Activated naive CD4-positive, alpha-beta T cell treated with anti-CD3 and anti-CD28 coated beads, Interleukin-2, amount 50 U/mL, for 72 hours (primary cell): ENCODE results near the gene RASGRF2. TPM values are rescaled to one million over a fixed set of nuclear protein-coding genes. Genes with fewer than 3 reads are reported as not detected.

Experiments
- ATAC-seq, 2 donors: fragments of 150-1000 bp; cut with Tn5 transposase; 2 replicates each; pipeline ENCODE4 v1.10.0; 2021; ENCODE audit warnings: mild to moderate bottlenecking in 2 of 2, moderate library complexity in 2 of 2
- DNase-seq, 2 donors: peaks; one replicate each; pipeline ENCODE4 v3.0.0; 2021 to 2022; ENCODE audit warnings: low spot score in 2 of 2
- H3K27ac Mint-ChIP-seq, 2 donors: one replicate each; pipeline ENCODE4 v1.8.0; 2022; ENCODE audit warnings: mild to moderate bottlenecking in 2 of 2, mixed read lengths in 2 of 2
- H3K36me3 Mint-ChIP-seq, 2 donors: one replicate each; pipeline ENCODE4 v1.8.0; 2022; ENCODE audit warnings: mixed read lengths in 2 of 2
- H3K9me3 Mint-ChIP-seq, 2 donors: one replicate each; pipeline ENCODE4 v1.8.0; 2022; ENCODE audit warnings: mixed read lengths in 2 of 2
- total RNA-seq, 2 donors: library from RNA; stranded (reverse); gene quantifications; one replicate each; pipeline ENCODE4 v1.2.3, GENCODE V29; 2022

RASGRF2 gene
- total RNA-seq, 2 donors from 2014 or later, result 13.4 to 14.5 TPM

DNA sequence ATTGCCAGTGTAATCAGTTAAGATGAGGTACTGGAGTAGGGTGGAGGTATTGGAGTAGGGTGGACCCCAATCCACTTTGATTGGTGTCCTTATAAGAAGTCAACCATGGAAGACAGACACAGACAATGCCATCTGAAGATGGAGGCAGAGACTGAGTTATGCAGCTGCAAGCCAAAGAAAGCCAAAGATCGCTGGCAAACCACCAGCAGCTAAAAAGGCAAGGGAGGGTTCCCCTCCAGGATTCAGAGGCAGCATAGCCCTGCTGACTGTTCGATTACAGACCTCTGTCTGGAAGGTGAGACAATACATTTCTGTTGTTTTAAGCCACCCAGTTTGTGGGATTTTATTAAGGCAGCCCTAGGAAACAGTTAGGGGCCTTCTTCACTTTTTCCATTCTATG lies 242.5 kb downstream of the RASGRF2 start:
- Mint-ChIP-seq H3K27ac (no peak overlapping the region), H3K36me3 (no peaks in the 10 kb centered on the region), H3K9me3 (no peaks in the 10 kb centered on the region)
- ATAC-seq, result no peak
- no peak for DNase-seq

- H3K36me3 Mint-ChIP-seq, result no peaks in the 10 kb centered on the region
- no peak for ATAC-seq
- DNase-seq, result no peak
- no peaks in the 10 kb centered on the region for H3K9me3 Mint-ChIP-seq
- no peak overlapping the region for H3K27ac Mint-ChIP-seq
These were observed 243.6 kb downstream of the RASGRF2 start for GRCh38 chr5:81203729-81204128.

DNA sequence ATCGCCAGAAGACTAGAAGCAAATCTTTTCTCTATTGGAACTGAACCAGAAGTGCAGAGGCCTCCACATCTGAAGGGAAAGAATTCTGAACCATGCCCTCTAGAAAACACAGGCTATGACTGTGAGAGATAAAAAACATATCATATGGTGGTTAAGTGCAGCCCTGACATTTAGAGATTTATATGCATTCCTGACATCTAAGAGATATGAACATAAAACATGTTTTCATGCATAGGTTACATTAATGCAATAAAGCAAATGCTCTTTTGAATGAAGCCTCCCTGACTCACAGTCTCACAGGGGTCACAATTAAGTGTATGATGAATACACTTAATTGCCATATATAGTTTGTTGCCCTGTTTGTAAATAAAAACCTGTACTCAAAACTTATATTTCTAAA lies 244.0 kb downstream of the RASGRF2 start:
- Mint-ChIP-seq H3K9me3 (no peaks in the 10 kb centered on the region), H3K27ac (no peak overlapping the region), H3K36me3 (no peaks in the 10 kb centered on the region)
- DNase-seq (no peak), ATAC-seq (no peak)

DNA sequence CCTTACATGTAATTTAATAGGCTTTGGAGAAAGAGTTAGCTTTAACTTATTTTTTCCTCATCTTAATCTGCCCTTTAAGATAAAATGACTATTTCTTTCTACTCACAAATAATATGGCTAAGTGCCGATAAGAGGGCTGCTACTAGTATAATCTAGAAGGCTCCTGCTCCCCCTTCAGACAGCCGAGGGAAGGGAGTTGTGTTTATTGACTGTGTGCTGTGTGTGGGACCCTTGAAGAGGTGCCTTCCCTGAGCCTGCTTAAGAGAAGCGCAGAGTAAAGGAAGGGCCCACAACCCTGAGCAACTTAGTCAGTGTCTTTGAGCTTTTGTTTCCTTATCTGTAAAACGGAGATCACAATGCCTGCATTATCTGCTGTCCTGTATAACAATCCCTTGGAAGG lies 244.9 kb downstream of the RASGRF2 start:
- Mint-ChIP-seq H3K36me3 (no peaks in the 10 kb centered on the region), H3K9me3 (no peaks in the 10 kb centered on the region), H3K27ac (no peak overlapping the region)
- ATAC-seq (no peak), DNase-seq (no peak)

GRCh38 chr5:81207009-81207408 lies 246.8 kb downstream of the RASGRF2 start:
- Mint-ChIP-seq H3K9me3 (no peaks in the 10 kb centered on the region), H3K36me3 (no peaks in the 10 kb centered on the region), H3K27ac (no peak overlapping the region)
- ATAC-seq, result no peak
- no peak for DNase-seq

GRCh38 chr5:81208904-81209303 lies 248.7 kb downstream of the RASGRF2 start:
- no peak overlapping the region for H3K27ac Mint-ChIP-seq
- H3K36me3 Mint-ChIP-seq, result no peaks in the 10 kb centered on the region
- no peaks in the 10 kb centered on the region for H3K9me3 Mint-ChIP-seq
- DNase-seq (no peak), ATAC-seq (no peak)

- no peaks in the 10 kb centered on the region for H3K9me3 Mint-ChIP-seq
- ATAC-seq (no peak), DNase-seq (no peak)
- H3K36me3 Mint-ChIP-seq, result no peaks in the 10 kb centered on the region
- peak overlapping the region in 1 of 2 donors; percentile 50 for H3K27ac Mint-ChIP-seq
These were observed 249.2 kb downstream of the RASGRF2 start for GRCh38 chr5:81209386-81209785.

GRCh38 chr5:81209869-81210493 lies 249.8 kb downstream of the RASGRF2 start:
- Mint-ChIP-seq H3K36me3 (no peaks in the 10 kb centered on the region), H3K27ac (peak overlapping the region in 1 of 2 donors; percentile 50), H3K9me3 (no peaks in the 10 kb centered on the region)
- ATAC-seq, result peak; percentile 70 to 85
- no peak for DNase-seq

GRCh38 chr5:81212211-81212751 lies 252.1 kb downstream of the RASGRF2 start:
- Mint-ChIP-seq H3K9me3 (no peaks in the 10 kb centered on the region), H3K36me3 (no peaks in the 10 kb centered on the region), H3K27ac (no peak overlapping the region)
- ATAC-seq, result peak in 1 of 2 donors; percentile 19
- no peak for DNase-seq

- Mint-ChIP-seq H3K9me3 (no peaks in the 10 kb centered on the region), H3K27ac (no peak overlapping the region), H3K36me3 (no peaks in the 10 kb centered on the region)
- DNase-seq (no peak), ATAC-seq (no peak)
These were observed 252.9 kb downstream of the RASGRF2 start for GRCh38 chr5:81213070-81213469.

GRCh38 chr5:81214848-81215247 lies 254.7 kb downstream of the RASGRF2 start:
- ATAC-seq (peak in 1 of 2 donors; percentile 72), DNase-seq (no peak)
- Mint-ChIP-seq H3K36me3 (no peaks in the 10 kb centered on the region), H3K9me3 (no peaks in the 10 kb centered on the region), H3K27ac (no peak overlapping the region)

GRCh38 chr5:81216152-81216551 lies 256.0 kb downstream of the RASGRF2 start:
- no peak for ATAC-seq
- Mint-ChIP-seq H3K9me3 (no peaks in the 10 kb centered on the region), H3K36me3 (no peaks in the 10 kb centered on the region), H3K27ac (no peak overlapping the region)
- no peak for DNase-seq

- no peak overlapping the region for H3K27ac Mint-ChIP-seq
- DNase-seq, result no peak
- ATAC-seq, result no peak
- no peaks in the 10 kb centered on the region for H3K9me3 Mint-ChIP-seq
- H3K36me3 Mint-ChIP-seq, result no peaks in the 10 kb centered on the region
These were observed 259.2 kb downstream of the RASGRF2 start for GRCh38 chr5:81219389-81219788.

DNA sequence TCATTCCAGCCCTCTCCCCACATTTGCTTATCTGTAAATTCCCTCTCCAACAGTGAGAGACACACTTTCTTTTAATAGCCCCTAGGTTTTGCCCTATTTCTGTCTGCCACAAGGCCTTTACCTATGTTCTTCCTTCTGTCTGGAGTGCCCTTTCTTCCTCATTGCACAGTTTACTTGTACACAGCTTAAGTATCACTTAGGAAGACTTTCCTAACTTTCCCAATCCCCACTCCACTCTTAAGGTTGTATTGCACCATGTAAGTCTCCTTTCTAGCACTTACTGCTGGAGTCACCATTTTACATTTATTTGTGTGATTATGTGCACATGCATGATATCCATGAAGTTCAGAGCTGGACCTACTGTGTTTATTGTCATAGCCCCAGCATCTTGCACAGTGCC lies 262.1 kb downstream of the RASGRF2 start:
- peak overlapping the region in 1 of 2 donors; percentile 8 for H3K27ac Mint-ChIP-seq
- DNase-seq (no peak), ATAC-seq (no peak)
- no peaks in the 10 kb centered on the region for H3K36me3 Mint-ChIP-seq
- H3K9me3 Mint-ChIP-seq, result no peaks in the 10 kb centered on the region

- no peak for ATAC-seq
- Mint-ChIP-seq H3K27ac (peak overlapping the region in 1 of 2 donors; percentile 13), H3K9me3 (no peaks in the 10 kb centered on the region), H3K36me3 (no peaks in the 10 kb centered on the region)
- DNase-seq, result no peak
These were observed 265.3 kb downstream of the RASGRF2 start for GRCh38 chr5:81225463-81225862.

DNA sequence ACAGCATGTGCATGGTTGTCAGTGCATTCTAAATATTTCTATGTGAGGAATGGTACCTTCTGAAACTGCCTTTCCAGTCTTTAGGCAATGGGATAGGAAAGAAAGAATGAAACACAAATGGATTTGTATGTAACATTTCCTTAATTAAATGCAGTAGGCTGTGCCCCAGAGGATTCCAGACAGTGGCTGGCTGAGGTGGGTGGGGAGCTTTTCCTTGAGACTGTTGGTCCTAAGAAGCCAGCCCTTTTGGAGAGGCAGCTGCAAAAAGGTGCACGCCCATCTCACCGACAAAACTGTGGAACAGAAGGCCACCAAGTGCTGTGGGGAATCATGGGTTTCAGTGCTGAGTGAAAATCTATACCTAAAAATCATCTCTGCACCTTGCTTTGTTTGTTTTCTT lies 266.1 kb downstream of the RASGRF2 start:
- Mint-ChIP-seq H3K27ac (no peak overlapping the region), H3K36me3 (no peaks in the 10 kb centered on the region), H3K9me3 (no peaks in the 10 kb centered on the region)
- DNase-seq (no peak), ATAC-seq (no peak)

DNA sequence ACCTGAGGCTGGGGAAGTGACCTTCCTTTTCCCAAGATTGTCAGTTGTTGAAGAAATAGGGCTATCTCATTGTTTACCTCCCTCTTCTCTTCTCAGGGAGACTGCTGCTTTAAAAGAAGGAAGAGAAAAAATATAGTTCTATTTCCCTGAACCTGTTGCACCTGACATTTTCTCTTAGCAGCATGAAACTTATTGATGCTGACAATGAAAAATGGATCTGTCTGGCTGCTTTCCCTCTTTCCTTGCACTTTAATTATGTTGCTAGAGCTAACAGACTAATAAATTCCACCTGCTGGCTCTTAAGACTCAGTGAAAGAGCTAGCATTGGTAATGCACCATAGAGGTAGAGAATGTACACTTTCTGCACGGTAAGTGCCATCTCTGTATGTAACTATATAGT lies 266.8 kb downstream of the RASGRF2 start:
- DNase-seq (no peak), ATAC-seq (no peak)
- H3K9me3 Mint-ChIP-seq, result no peaks in the 10 kb centered on the region
- no peak overlapping the region for H3K27ac Mint-ChIP-seq
- no peaks in the 10 kb centered on the region for H3K36me3 Mint-ChIP-seq

GRCh38 chr5:81228084-81228483 lies 267.9 kb downstream of the RASGRF2 start:
- no peak overlapping the region for H3K27ac Mint-ChIP-seq
- no peak for ATAC-seq
- H3K36me3 Mint-ChIP-seq, result no peaks in the 10 kb centered on the region
- H3K9me3 Mint-ChIP-seq, result no peaks in the 10 kb centered on the region
- DNase-seq, result no peak
